HG03575 (cell line): Measurements from ENCODE around the gene GDF7.

Experiments used
- ATAC-seq: cut with Tn5 transposase; IDR thresholded peaks from one replicate; pipeline ENCODE4 v1.9.1; 2021; ENCODE audit not compliant: unreplicated experiment, insufficient number of reproducible peaks, low FRiP score; ENCODE audit errors: extremely low read depth

The GDF7 gene

GRCh38 chr2:20653695-20654534, 13.0 kb upstream of the GDF7 start:
- no peak for ATAC-seq

GRCh38 chr2:20654535-20654813, 12.5 kb upstream of the GDF7 start:
- ATAC-seq, result no peak

GRCh38 chr2:20656561-20656960, 10.4 kb upstream of the GDF7 start:
- ATAC-seq, result no peak

- no peak for ATAC-seq
These were observed 9.3 kb upstream of the GDF7 start for GRCh38 chr2:20657522-20658235.

GRCh38 chr2:20660506-20661420, 6.2 kb upstream of the GDF7 start:
- ATAC-seq, result no peak

- no peak for ATAC-seq
These were observed 5.3 kb upstream of the GDF7 start for GRCh38 chr2:20661421-20662307.

- no peak for ATAC-seq
These were observed 4.5 kb upstream of the GDF7 start for GRCh38 chr2:20662308-20662937.

GRCh38 chr2:20663196-20664070, 3.5 kb upstream of the GDF7 start:
- ATAC-seq, result no peak

GRCh38 chr2:20664071-20664390, 2.9 kb upstream of the GDF7 start:
- ATAC-seq, result no peak

- ATAC-seq, result no peak
These were observed 2.3 kb upstream of the GDF7 start for GRCh38 chr2:20664431-20665242.

GRCh38 chr2:20665243-20666004, 1.5 kb upstream of the GDF7 start:
- no peak for ATAC-seq

- ATAC-seq, result no peak
These were observed 990 bp upstream of the GDF7 start for GRCh38 chr2:20666005-20666303.

- no peak for ATAC-seq
These were observed 197 bp downstream of the GDF7 start for GRCh38 chr2:20667151-20667530.

GRCh38 chr2:20667531-20668401, 822 bp downstream of the GDF7 start:
- no peak for ATAC-seq

GRCh38 chr2:20668451-20668850, 1.5 kb downstream of the GDF7 start:
- no peak for ATAC-seq
